Neural cell (in vitro differentiated cells): ENCODE measurements around the gene CD72. TPM values are rescaled to one million over a fixed set of nuclear protein-coding genes. Genes with fewer than 3 reads are reported as not detected.
A peak's percentile ranks its signal among the peaks of the same experiment; 100 is the strongest.

Experiments
- H2AFZ ChIP-seq: fragments of 200-600, 300-800 bp; sonication (generic), shearing (Covaris generic); 2 replicates; pipeline ENCODE4 v1.6.0; 2014; ENCODE audit warnings: low read depth, mild to moderate bottlenecking, antibody characterized with exemption, low read length, moderate library complexity
- H3F3A ChIP-seq: fragments of 200-600 bp; shearing (Covaris generic); 2 replicates; pipeline ENCODE4 v1.6.1; 2016; ENCODE audit warnings: mild to moderate bottlenecking, moderate library complexity, mixed read lengths, antibody characterized with exemption, low read length; ENCODE audit not compliant: insufficient read depth, poor library complexity, severe bottlenecking
- H3K27ac ChIP-seq: fragments of 200-600, 300-800 bp; sonication (generic), shearing (Covaris generic); 2 replicates; pipeline ENCODE4 v1.5.1; 2014; ENCODE audit warnings: mild to moderate bottlenecking, low read length, moderate library complexity
- H3K27me3 ChIP-seq: fragments of 300-800, 200-600 bp; sonication (generic), shearing (Covaris generic); 2 replicates; pipeline ENCODE4 v1.6.0; 2014; ENCODE audit warnings: mild to moderate bottlenecking, low read depth, low read length, moderate library complexity; ENCODE audit not compliant: insufficient read depth
- H3K36me3 ChIP-seq: fragments of 300-800, 200-600 bp; sonication (generic), shearing (Covaris generic); 2 replicates; pipeline ENCODE4 v1.5.1; 2014; ENCODE audit warnings: mild to moderate bottlenecking, antibody characterized with exemption, low read length, moderate library complexity; ENCODE audit not compliant: insufficient read depth
- H3K4me2 ChIP-seq: fragments of 300-800, 200-600 bp; sonication (generic), shearing (Covaris generic); 2 replicates; pipeline ENCODE4 v1.6.0; 2014; ENCODE audit warnings: mild to moderate bottlenecking, low read length
- H3K4me3 ChIP-seq: fragments of 300-800, 200-600 bp; sonication (generic), shearing (Covaris generic); 2 replicates; pipeline ENCODE4 v1.5.1; 2014; ENCODE audit warnings: mild to moderate bottlenecking, low read length, moderate library complexity
- H3K79me2 ChIP-seq: fragments of 200-600 bp; shearing (Covaris generic); replicated peaks from 2 replicates; pipeline ENCODE4 v1.6.0; 2014; ENCODE audit warnings: mild to moderate bottlenecking, low read length, moderate library complexity; ENCODE audit not compliant: insufficient read depth
- H3K9ac ChIP-seq: fragments of 300-800, 200-600 bp; sonication (generic), shearing (Covaris generic); 2 replicates; pipeline ENCODE4 v1.6.1; 2016; ENCODE audit warnings: mild to moderate bottlenecking, low read length, mixed read lengths
- H3K9me2 ChIP-seq: fragments of 200-600 bp; shearing (Covaris generic); 2 replicates; pipeline ENCODE4 v1.6.1; 2016; ENCODE audit warnings: mild to moderate bottlenecking, low read length, mixed read lengths; ENCODE audit not compliant: insufficient read depth
- H3K9me3 ChIP-seq: fragments of 200-600, 300-800 bp; sonication (generic), shearing (Covaris generic); 2 replicates; pipeline ENCODE4 v1.6.1; 2016; ENCODE audit warnings: mild to moderate bottlenecking, mixed run types, low read length, moderate library complexity, mixed read lengths
- H4K20me1 ChIP-seq: fragments of 200-600 bp; shearing (Covaris generic); 2 replicates; pipeline ENCODE4 v1.6.1; 2016; ENCODE audit warnings: mild to moderate bottlenecking, mixed run types; ENCODE audit not compliant: insufficient read depth
- CTCF ChIP-seq: fragments of 450-650 bp; IDR thresholded peaks from 2 replicates; pipeline ENCODE4 v1.5.1; 2014; ENCODE audit warnings: antibody characterized with exemption, mild to moderate bottlenecking, moderate library complexity; ENCODE audit not compliant: poor library complexity, severe bottlenecking
- EP300 ChIP-seq: fragments of 450-650 bp; conservative IDR thresholded peaks from 2 replicates; pipeline ENCODE4 v1.6.1; 2014; ENCODE audit warnings: antibody characterized with exemption, mild to moderate bottlenecking, moderate library complexity; ENCODE audit not compliant: poor library complexity, severe bottlenecking
- EZH2 ChIP-seq: fragments of 200-600, 300-800 bp; shearing (Covaris generic), sonication (generic); IDR thresholded peaks from 2 replicates; pipeline ENCODE4 v1.6.1; 2014; ENCODE audit warnings: antibody characterized with exemption, low read length, borderline replicate concordance, mild to moderate bottlenecking; ENCODE audit not compliant: insufficient read depth, poor library complexity, severe bottlenecking
- MXI1 ChIP-seq: fragments of 450-650 bp; conservative IDR thresholded peaks from 2 replicates; pipeline ENCODE4 v1.6.1; 2014; ENCODE audit warnings: antibody characterized with exemption, mild to moderate bottlenecking; ENCODE audit not compliant: poor library complexity, severe bottlenecking
- POLR2AphosphoS5 ChIP-seq: IDR thresholded peaks from 2 replicates; pipeline ENCODE4 v1.6.1; 2012
- RAD21 ChIP-seq: fragments of 450-650 bp; conservative IDR thresholded peaks from 2 replicates; pipeline ENCODE4 v1.6.1; 2014; ENCODE audit warnings: antibody characterized with exemption, mild to moderate bottlenecking, moderate library complexity
- REST ChIP-seq: IDR thresholded peaks from 2 replicates; pipeline ENCODE4 v1.6.1; 2012; ENCODE audit warnings: borderline replicate concordance
- SMC3 ChIP-seq: fragments of 450-650 bp; conservative IDR thresholded peaks from 2 replicates; pipeline ENCODE4 v1.6.1; 2014; ENCODE audit warnings: antibody characterized with exemption, mild to moderate bottlenecking, moderate library complexity; ENCODE audit not compliant: poor library complexity
- TAF1 ChIP-seq: IDR thresholded peaks from 2 replicates; pipeline ENCODE4 v1.6.1; 2012; ENCODE audit warnings: low read depth
- polyA plus RNA-seq: library from polyadenylated mRNA; depleted of rRNA; stranded (reverse); fragments of >200 nt; gene quantifications from 2 replicates; pipeline ENCODE4 v1.2.3, GENCODE V29; 2014

Gene CD72
- polyA plus RNA-seq, 1 donor from 2014 or later = not detected

DNA sequence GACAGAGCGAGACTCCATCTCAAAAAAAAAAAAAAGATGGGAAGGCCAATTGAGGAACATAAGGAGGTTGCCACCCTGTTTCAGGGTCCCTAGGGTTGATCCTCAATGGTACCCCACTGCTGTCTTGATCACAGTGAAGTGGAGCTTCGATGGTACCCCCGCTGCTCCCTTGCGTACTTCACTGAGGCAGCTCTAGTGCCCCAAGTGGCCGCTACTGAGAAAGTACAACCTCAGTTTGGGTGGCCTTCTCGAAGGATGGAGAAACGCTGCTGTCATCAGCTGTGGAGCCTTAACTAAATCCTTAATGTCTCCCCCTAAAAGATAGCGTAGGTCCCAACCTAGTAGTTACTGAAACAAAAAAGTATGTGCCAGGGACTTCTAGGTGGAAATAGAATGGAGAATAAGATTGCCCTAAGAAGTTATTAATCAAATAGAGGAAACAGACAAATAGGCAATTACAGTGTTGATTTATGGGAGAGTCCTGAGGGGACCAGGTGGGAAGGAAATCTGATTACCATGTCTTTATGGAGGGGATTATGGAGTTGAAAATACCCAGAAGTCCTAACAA lies 6.9 kb downstream of the CD72 start:
- no peak overlapping the region for H2AFZ ChIP-seq

GRCh38 chr9:35609820-35610163 lies 8.4 kb downstream of the CD72 start:
- no peaks in the 10 kb centered on the region for H3F3A ChIP-seq
- no peaks in the 10 kb centered on the region for H3K9me2 ChIP-seq
- no peak overlapping the region for H2AFZ ChIP-seq
- H4K20me1 ChIP-seq = no peaks in the 10 kb centered on the region
- TF ChIP-seq REST (no peak), MXI1 (no peak), EP300 (no peak), RAD21 (no peak), CTCF (no peak), EZH2 (no peak), TAF1 (no peak), SMC3 (no peak), POLR2AphosphoS5 (no peak)
- H3K4me2 ChIP-seq = no peak overlapping the region
- peaks cover 4% of the 10 kb centered on the region for H3K36me3 ChIP-seq
- H3K4me3 ChIP-seq = no peak overlapping the region
- H3K27me3 ChIP-seq = peaks cover 2% of the 10 kb centered on the region
- H3K27ac ChIP-seq = no peak overlapping the region
- H3K9me3 ChIP-seq = no peaks in the 10 kb centered on the region
- no peak overlapping the region for H3K9ac ChIP-seq
- H3K79me2 ChIP-seq = peaks cover 13% of the 10 kb centered on the region

More for the DNA sequence above, 6.9 kb downstream of the CD72 start:
- TF ChIP-seq RAD21 (peak; percentile 14), EP300 (no peak), CTCF (peak; percentile 66)
- H3K9me3 ChIP-seq = no peaks in the 10 kb centered on the region
- peaks cover 6% of the 10 kb centered on the region for H3K79me2 ChIP-seq
- H3K27ac ChIP-seq = no peak overlapping the region
- no peaks in the 10 kb centered on the region for H4K20me1 ChIP-seq
- H3K36me3 ChIP-seq = peaks cover 4% of the 10 kb centered on the region
- no peak overlapping the region for H3K4me2 ChIP-seq
- H3K9me2 ChIP-seq = no peaks in the 10 kb centered on the region
- peaks cover 17% of the 10 kb centered on the region for H3K27me3 ChIP-seq
- H3F3A ChIP-seq = no peaks in the 10 kb centered on the region
- H3K9ac ChIP-seq = no peak overlapping the region
- no peak overlapping the region for H3K4me3 ChIP-seq
